ENCODE measurements around the gene CMTM2.

GRCh38 chr16:66588981-66589713 lies 9.9 kb downstream of the CMTM2 start:
- TF ChIP-seq CTCF (IDR thresholded peaks at IDR 0.05; ENCODE audit: insufficient read depth, low read length), result peak; percentile 97
- TF ChIP-seq POLR2AphosphoS5 (IDR thresholded peaks at IDR 0.05; ENCODE audit: low read depth), result no peak
- no peak for TF ChIP-seq REST (IDR thresholded peaks at IDR 0.05; ENCODE audit: insufficient replicate concordance, low read depth)
- no peak for TF ChIP-seq GABPA (IDR thresholded peaks at IDR 0.05; ENCODE audit: low read depth)
- no peak for TF ChIP-seq SPI1 (IDR thresholded peaks at IDR 0.05; ENCODE audit: borderline replicate concordance, low read depth)
